ENCODE results near the gene HUWE1.

- TF ChIP-seq, protein P1, sequence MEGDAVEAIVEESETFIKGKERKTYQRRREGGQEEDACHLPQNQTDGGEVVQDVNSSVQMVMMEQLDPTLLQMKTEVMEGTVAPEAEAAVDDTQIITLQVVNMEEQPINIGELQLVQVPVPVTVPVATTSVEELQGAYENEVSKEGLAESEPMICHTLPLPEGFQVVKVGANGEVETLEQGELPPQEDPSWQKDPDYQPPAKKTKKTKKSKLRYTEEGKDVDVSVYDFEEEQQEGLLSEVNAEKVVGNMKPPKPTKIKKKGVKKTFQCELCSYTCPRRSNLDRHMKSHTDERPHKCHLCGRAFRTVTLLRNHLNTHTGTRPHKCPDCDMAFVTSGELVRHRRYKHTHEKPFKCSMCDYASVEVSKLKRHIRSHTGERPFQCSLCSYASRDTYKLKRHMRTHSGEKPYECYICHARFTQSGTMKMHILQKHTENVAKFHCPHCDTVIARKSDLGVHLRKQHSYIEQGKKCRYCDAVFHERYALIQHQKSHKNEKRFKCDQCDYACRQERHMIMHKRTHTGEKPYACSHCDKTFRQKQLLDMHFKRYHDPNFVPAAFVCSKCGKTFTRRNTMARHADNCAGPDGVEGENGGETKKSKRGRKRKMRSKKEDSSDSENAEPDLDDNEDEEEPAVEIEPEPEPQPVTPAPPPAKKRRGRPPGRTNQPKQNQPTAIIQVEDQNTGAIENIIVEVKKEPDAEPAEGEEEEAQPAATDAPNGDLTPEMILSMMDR (IDR thresholded peaks at IDR 0.05), result no peak
- TF ChIP-seq EZH2 (IDR thresholded peaks at IDR 0.05; ENCODE audit: borderline replicate concordance, insufficient read depth, low read depth, low read length, poor library complexity, severe bottlenecking), result no peak
Measured at GRCh38 chrX:53595266-53595810, 91.2 kb downstream of the HUWE1 start.
